T47D (cell line): ENCODE results near the gene CPA4.
"Not testable (repeated sequence)": the region's sequence is repeated elsewhere in the genome, so short reads cannot be mapped to it uniquely, and the experiment has no call there.

ENCODE experiments used
- DNase-seq, 2 experiments: peaks; one replicate each; pipeline versions ENCODE4 v3.0.0 to v3.0.0-alpha.2; 2011 to 2012; ENCODE audit warnings: low read depth in 1 of 2, low spot score in 1 of 2
- JUND ChIP-seq: IDR thresholded peaks from 2 replicates; pipeline ENCODE4 v1.6.1; 2012; ENCODE audit warnings: low read depth
- in situ Hi-C: cut with HindIII; loops from 2 replicates; pipeline ENCODE4 v1.10.0; 2016; ENCODE audit warnings: low sequenced_read_pairs, low pct_unique_long_range_greater_than_20kb

CPA4 gene, protein sequence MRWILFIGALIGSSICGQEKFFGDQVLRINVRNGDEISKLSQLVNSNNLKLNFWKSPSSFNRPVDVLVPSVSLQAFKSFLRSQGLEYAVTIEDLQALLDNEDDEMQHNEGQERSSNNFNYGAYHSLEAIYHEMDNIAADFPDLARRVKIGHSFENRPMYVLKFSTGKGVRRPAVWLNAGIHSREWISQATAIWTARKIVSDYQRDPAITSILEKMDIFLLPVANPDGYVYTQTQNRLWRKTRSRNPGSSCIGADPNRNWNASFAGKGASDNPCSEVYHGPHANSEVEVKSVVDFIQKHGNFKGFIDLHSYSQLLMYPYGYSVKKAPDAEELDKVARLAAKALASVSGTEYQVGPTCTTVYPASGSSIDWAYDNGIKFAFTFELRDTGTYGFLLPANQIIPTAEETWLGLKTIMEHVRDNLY

DNA sequence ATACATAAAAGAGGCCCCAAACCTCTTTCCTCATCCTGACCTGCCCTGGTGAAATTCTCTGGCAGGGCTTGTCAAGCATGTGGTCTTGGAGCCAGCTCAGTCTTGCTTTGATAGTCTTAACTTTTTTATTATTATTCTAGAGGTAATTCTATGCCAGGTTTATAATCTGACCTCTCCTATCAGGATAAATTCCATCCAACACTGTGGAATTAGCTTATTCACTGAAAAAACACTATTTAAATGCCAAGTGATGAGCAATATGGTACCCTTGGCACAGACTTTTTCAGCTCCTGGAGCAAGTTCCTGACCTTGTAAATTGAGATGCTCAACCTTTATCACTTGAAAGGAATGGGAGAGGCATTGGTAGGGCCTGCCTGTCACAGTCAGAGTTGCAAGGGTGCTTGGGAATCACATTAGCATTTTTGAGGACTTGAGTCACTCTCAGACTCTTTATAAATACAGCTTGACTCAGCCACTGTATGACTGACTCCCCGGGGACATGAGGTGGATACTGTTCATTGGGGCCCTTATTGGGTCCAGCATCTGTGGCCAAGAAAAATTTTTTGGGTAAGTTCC, at the start of gene CPA4:
CPA4 (plus strand) TSS at position 480 of the 576 bp plus-strand sequence; CDS start at position 500, 20 bp downstream.
- in situ Hi-C loops, result no loop called here

DNA sequence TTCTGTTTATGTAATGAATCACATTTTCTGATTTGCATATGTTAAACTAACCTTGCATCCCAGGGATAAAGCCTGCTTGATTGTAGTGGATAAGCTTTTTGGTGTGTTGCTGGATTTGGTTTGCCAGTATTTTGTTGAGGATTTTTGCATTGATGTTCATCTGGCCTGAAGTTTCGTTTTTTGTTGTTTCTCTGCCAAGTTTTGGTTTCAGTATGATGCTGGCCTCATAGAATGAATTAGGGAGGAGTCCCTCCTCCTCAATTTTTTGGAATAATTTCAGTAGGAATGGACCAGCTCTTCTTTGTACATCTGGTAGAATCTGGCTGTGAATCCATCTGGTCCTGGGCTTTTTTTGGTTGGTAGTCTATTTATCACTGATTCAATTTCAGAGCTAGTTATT, 49.5 kb upstream of the CPA4 start:
- DNase-seq, in situ Hi-C loops: not testable (repeated sequence)

More for the DNA sequence above, at the start of gene CPA4:
- no peak for DNase-seq
- no peak for TF ChIP-seq JUND

DNA sequence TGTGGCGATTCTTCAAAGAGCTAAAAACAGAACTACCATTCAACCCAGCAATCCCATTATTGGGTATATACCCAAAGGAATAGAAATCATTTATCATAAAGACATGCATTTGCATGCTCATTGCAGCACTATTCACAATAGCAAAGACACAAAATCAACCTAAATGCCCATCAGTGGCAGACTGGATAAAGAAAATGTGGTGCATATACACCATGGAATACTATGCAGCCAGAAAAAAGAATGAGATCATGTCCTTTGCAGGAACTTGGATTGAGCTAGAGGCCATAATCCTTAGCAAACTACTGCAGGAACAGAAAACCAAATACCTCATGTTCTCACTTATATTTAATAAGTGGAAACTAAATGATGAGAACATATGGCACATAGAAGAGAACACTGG, 46.5 kb upstream of the CPA4 start:
- DNase-seq, in situ Hi-C loops: not testable (repeated sequence)

DNA sequence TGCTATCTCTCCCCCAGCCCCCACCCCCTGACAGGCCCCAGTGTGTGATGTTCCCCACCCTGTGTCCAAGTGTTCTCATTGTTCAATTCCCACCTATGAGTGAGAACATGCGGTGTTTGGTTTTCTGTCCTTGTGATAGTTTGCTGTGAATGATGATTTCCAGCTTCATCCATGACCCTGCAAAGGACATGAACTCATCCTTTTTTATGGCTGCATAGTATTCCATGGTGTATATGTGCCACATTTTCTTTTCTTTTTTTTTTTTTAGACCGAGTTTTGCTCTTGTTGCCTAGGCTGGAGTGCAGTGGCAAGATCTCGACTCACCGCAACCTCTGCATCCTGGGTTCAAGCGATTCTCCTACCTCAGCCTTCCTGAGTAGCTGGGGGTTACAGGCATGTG, 44.1 kb upstream of the CPA4 start:
- DNase-seq, in situ Hi-C loops: not testable (repeated sequence)

DNA sequence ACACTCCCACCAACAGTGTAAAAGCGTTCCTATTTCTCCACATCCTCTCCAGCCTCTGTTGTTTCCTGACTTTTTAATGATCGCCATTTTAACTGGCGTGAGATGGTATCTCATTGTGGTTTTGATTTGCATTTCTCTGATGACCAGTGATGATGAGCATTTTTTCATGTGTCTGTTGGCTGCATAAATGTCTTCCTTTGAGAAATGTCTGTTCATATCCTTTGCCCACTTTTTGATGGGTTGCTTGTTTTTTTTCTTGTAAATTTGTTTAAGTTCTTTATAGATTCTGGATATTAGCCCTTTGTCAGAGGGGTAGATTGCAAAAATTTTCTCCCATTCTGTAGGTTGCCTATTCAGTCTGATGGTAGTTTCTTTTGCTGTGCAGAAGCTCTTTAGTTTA, 43.3 kb upstream of the CPA4 start:
- in situ Hi-C loops, DNase-seq: not testable (repeated sequence)

DNA sequence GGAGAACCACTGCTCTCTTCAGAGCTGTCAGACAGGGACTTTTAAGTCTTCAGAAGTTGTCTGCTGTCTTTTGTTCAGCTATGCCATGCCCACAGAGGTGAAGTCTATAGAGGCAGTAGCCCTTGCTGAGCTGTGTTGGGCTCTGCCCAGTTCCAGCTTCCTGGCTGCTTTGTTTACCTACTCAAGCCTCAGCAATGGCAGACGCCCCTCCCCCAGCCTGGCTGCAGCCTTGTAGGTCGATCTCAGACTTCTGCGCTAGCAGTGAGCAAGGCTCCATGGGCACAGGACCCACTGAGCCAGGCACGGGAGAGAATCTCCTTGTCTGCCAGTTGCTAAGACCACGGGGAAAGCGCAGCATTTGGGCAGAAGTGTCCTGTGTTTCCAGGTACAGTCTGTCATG, 38.4 kb upstream of the CPA4 start:
- DNase-seq, result no peak
- in situ Hi-C loops, result no loop called here
- TF ChIP-seq JUND, result no peak

DNA sequence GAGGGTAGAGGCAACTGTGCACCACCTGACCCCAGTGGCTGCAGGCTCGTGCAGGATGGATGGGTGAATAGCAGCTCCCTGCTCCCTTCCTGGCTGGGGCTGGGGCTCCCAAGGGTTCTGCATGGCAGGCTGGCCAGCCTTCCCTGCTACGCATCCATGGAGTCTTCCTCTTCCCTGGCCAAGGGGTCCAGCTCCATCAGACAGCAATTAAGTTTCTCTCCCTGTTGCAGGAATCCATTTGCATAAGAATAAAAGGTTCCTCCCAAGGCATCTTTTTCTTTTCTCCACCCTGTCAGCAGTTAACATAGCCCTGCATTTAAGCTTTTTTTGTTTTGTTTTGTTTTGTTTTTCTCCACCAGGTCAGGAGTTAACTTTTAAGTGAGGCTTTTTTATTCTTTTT, 36.3 kb upstream of the CPA4 start:
- in situ Hi-C loops, result no loop called here
- no peak for DNase-seq
- TF ChIP-seq JUND, result no peak

DNA sequence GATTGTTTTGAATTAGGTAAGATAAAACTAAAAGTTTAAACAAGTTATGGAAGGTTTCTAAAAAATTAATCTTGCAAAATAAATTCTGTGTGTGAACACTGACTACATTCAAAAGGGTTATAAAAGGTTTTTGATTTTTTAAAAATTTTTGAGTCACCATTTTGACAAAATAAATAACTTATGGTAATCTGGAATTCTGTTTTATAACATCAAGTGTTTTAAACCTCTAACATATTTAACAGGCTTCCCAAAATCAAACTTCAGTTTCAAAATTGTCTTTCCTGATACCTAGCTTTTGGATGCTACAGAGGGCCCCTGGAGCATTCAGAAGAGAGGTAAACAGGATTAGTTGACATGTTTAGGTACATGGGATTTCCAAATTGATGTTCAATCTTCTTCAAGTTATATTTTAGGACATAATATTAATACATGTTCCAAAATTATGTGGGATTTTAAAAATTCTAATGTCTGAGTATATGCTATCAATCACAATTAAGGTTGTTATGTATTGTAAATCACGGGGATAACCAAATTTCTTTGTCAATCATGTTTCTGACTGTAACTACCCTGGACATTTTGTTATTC, 34.4 kb upstream of the CPA4 start:
- DNase-seq, result no peak
- TF ChIP-seq JUND, result no peak
- in situ Hi-C loops, result no loop called here

DNA sequence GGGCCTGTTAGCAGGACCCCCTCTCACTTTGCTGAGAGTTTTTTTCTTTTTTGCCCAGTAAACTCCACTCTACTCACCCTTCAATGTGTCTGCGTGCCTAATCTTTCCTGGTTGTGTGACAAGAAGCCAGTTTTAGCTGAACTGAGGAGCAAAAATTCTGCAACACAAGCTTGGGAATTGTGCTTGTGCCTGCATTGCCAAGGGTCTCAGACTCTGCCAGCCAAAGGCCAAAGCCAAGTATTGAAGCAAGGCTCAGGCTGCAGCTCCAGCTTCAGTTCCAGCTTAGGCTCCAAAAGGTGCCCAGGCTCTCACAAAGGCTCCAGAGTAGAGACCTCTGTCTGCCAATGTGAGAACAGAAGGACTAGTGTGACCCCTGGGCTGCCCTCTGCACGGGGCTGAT, 30.5 kb upstream of the CPA4 start:
- in situ Hi-C loops, result no loop called here
- no peak for TF ChIP-seq JUND
- no peak for DNase-seq

DNA sequence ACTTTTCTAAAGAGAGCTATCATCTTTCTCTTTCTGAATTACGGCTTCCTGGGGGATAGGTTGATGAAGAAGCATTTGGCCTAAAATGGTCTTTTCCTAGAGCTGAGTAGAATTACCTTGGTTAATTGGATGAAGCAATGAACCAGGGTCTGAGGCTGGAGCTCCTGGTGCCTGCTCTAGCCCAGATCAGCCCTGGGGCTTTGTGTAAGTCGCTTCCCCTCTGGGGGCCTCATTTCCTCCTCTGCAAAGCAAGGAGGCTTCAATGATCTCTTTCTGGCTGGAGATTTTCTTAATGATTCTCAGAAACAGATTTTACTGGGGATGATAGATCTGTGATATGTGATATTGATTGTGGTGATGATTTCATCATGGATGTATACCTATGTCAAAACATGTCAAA, 29.8 kb upstream of the CPA4 start:
- in situ Hi-C loops, result no loop called here
- no peak for TF ChIP-seq JUND
- no peak for DNase-seq

DNA sequence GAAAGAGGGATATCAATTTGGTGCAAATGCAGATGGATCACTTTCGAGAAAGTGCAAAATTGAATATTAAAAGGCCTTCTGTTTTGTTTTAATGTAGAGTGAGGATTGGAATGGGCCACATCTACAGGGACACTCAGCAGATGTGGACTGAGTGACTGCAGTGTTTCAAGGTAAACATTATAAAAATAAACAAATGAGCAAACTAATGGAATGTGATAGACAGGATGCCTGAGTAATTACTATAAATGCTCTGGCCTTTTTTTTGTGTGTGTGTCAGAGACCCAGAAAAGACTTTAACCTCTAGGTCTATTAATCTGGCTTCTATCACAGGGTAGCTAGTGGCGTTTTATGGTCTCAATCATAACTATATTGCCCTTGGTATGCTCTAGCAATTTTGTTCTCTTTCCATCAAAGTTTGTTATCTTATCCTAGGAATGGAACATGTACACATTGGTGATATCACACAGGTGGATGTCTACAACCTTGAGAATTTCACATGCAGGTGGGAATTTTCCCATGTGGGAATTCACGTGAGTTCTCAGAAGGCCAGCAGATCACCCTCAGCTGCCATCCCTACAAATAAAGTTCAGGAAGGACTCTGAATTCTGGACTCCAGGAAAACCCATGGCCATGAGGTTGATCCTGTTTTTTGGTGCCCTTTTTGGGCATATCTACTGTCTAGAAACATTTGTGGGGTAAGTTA, 26.6 kb upstream of the CPA4 start, which contains the start of gene CPA2:
CPA2 (plus strand) TSS at position 606 of the 703 bp plus-strand sequence; CDS start at position 625, 19 bp downstream.
- in situ Hi-C loops, result no loop called here
- DNase-seq, result no peak
- TF ChIP-seq JUND, result no peak

DNA sequence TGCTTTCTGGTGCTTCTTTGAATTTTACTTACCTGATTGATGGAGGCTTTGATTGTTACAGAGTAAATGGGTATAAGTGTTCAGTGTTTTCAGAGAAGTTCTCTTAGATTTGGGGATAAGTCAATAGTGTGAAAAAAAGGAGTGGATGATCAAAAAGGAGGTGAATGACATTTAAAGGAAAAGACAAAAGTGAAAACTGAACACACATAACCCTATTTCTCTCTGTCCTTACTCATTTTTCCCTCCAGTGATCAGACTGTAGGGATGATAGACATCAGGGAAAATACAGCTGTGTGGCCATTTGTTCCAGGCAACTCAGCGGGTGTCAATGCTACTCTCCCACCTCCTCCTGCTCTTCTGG, 26.0 kb upstream of the CPA4 start:
- TF ChIP-seq JUND, result no peak
- no peak for DNase-seq
- in situ Hi-C loops, result no loop called here
